GM23338 (cell line): ENCODE measurements around the gene RAD18.

Experiments
- CREB1 ChIP-seq: fragments of 250-450 bp; sonication (Bioruptor Pico); IDR thresholded peaks from 2 replicates; pipeline ENCODE4 v1.5.0; 2020; ENCODE audit warnings: low read depth, mild to moderate bottlenecking, moderate library complexity
- EZH2 ChIP-seq: fragments of 200-600 bp; sonication (generic); IDR thresholded peaks from one replicate; pipeline ENCODE4 v1.8.0; 2017; ENCODE audit warnings: antibody characterized with exemption, mild to moderate bottlenecking, low read depth; ENCODE audit not compliant: unreplicated experiment
- EZH2phosphoT487 ChIP-seq: fragments of 200-600 bp; sonication (generic); IDR thresholded peaks from one replicate; pipeline ENCODE4 v1.8.1; 2018; ENCODE audit warnings: antibody characterized with exemption; ENCODE audit not compliant: unreplicated experiment
- JUNB ChIP-seq: IDR thresholded peaks from one replicate; pipeline ENCODE4 v1.6.1; 2016; ENCODE audit warnings: antibody characterized with exemption; ENCODE audit not compliant: unreplicated experiment
- POLR2AphosphoS5 ChIP-seq: IDR thresholded peaks from 2 replicates; pipeline ENCODE4 v1.6.1; 2016; ENCODE audit warnings: antibody characterized with exemption, low read depth
- ZNF114 ChIP-seq: fragments of 250-450 bp; sonication (Bioruptor Pico); IDR thresholded peaks from 2 replicates; pipeline ENCODE4 v1.5.0; 2020; ENCODE audit warnings: mild to moderate bottlenecking, moderate library complexity
- ZNF331 ChIP-seq: fragments of 250-450 bp; sonication (Bioruptor Pico); IDR thresholded peaks from 2 replicates; pipeline ENCODE4 v1.5.0; 2020; ENCODE audit warnings: low read depth, mild to moderate bottlenecking, moderate library complexity
- TF ChIP-seq, protein P1 (sequence below), 2 experiments: fragments of 200-600 bp in 1 of 2; sonication (generic) in 1 of 2; conservative IDR thresholded peaks; 2 replicates each; pipeline versions ENCODE4 v1.5.1 to v1.6.1; 2016 to 2017; ENCODE audit warnings: antibody characterized with exemption in 2 of 2, low read depth in 2 of 2, mild to moderate bottlenecking in 2 of 2, moderate library complexity in 1 of 2
- TF ChIP-seq, protein P2 (sequence below): IDR thresholded peaks from 2 replicates; pipeline ENCODE4 v1.6.1; 2016; ENCODE audit warnings: antibody characterized with exemption
- TF ChIP-seq, protein P3 (sequence below): IDR thresholded peaks from one replicate; pipeline ENCODE4 v1.6.1; 2018; ENCODE audit warnings: antibody characterized with exemption; ENCODE audit not compliant: unreplicated experiment
- TF ChIP-seq, protein P4 (sequence below): fragments of 250-450 bp; sonication (Bioruptor Pico); IDR thresholded peaks from 2 replicates; pipeline ENCODE4 v1.5.0; 2020; ENCODE audit warnings: mild to moderate bottlenecking, moderate library complexity

DNA sequence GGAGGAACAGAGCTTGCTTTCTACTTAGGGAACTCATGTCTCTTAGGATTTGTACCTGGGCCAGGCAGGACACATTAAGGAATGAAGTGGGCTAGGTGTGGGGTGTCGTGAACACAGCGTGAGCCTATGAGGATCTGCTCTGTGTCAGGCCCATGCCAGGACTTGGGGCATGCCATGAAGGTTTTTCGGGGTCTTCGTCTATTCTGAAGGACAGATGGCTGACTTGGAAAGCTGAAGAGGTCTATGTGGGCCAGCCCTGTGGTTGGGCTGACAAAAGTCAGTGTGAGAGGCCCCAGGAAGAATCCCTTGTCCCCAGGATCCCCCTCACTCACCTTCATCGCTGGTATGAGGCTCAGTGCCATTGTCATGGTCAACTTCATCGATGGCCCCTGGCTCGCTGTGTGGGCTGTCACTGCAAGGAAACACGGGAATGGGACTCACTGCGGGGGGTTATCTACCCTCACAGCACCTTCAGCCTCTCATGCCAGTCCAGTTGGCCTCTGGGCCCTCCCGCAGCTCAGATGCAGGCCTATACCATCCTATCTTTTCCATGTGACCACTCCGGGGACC is 46.8 kb upstream of the RAD18 start:
- TF ChIP-seq, protein P1, sequence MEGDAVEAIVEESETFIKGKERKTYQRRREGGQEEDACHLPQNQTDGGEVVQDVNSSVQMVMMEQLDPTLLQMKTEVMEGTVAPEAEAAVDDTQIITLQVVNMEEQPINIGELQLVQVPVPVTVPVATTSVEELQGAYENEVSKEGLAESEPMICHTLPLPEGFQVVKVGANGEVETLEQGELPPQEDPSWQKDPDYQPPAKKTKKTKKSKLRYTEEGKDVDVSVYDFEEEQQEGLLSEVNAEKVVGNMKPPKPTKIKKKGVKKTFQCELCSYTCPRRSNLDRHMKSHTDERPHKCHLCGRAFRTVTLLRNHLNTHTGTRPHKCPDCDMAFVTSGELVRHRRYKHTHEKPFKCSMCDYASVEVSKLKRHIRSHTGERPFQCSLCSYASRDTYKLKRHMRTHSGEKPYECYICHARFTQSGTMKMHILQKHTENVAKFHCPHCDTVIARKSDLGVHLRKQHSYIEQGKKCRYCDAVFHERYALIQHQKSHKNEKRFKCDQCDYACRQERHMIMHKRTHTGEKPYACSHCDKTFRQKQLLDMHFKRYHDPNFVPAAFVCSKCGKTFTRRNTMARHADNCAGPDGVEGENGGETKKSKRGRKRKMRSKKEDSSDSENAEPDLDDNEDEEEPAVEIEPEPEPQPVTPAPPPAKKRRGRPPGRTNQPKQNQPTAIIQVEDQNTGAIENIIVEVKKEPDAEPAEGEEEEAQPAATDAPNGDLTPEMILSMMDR (conservative IDR thresholded peaks at IDR 0.05; ENCODE audit: low read depth in 2 of 2), result no peak
- TF ChIP-seq EZH2 (no peak), POLR2AphosphoS5 (no peak), JUNB (no peak), CREB1 (CRISPR knock-in tag) (no peak), EZH2phosphoT487 (no peak), ZNF114 (CRISPR knock-in tag) (no peak), ZNF331 (CRISPR knock-in tag) (no peak)
- TF ChIP-seq, protein P2, sequence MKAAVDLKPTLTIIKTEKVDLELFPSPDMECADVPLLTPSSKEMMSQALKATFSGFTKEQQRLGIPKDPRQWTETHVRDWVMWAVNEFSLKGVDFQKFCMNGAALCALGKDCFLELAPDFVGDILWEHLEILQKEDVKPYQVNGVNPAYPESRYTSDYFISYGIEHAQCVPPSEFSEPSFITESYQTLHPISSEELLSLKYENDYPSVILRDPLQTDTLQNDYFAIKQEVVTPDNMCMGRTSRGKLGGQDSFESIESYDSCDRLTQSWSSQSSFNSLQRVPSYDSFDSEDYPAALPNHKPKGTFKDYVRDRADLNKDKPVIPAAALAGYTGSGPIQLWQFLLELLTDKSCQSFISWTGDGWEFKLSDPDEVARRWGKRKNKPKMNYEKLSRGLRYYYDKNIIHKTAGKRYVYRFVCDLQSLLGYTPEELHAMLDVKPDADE, result no peak
- TF ChIP-seq, protein P3, sequence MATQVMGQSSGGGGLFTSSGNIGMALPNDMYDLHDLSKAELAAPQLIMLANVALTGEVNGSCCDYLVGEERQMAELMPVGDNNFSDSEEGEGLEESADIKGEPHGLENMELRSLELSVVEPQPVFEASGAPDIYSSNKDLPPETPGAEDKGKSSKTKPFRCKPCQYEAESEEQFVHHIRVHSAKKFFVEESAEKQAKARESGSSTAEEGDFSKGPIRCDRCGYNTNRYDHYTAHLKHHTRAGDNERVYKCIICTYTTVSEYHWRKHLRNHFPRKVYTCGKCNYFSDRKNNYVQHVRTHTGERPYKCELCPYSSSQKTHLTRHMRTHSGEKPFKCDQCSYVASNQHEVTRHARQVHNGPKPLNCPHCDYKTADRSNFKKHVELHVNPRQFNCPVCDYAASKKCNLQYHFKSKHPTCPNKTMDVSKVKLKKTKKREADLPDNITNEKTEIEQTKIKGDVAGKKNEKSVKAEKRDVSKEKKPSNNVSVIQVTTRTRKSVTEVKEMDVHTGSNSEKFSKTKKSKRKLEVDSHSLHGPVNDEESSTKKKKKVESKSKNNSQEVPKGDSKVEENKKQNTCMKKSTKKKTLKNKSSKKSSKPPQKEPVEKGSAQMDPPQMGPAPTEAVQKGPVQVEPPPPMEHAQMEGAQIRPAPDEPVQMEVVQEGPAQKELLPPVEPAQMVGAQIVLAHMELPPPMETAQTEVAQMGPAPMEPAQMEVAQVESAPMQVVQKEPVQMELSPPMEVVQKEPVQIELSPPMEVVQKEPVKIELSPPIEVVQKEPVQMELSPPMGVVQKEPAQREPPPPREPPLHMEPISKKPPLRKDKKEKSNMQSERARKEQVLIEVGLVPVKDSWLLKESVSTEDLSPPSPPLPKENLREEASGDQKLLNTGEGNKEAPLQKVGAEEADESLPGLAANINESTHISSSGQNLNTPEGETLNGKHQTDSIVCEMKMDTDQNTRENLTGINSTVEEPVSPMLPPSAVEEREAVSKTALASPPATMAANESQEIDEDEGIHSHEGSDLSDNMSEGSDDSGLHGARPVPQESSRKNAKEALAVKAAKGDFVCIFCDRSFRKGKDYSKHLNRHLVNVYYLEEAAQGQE, result no peak
- TF ChIP-seq, protein P4, sequence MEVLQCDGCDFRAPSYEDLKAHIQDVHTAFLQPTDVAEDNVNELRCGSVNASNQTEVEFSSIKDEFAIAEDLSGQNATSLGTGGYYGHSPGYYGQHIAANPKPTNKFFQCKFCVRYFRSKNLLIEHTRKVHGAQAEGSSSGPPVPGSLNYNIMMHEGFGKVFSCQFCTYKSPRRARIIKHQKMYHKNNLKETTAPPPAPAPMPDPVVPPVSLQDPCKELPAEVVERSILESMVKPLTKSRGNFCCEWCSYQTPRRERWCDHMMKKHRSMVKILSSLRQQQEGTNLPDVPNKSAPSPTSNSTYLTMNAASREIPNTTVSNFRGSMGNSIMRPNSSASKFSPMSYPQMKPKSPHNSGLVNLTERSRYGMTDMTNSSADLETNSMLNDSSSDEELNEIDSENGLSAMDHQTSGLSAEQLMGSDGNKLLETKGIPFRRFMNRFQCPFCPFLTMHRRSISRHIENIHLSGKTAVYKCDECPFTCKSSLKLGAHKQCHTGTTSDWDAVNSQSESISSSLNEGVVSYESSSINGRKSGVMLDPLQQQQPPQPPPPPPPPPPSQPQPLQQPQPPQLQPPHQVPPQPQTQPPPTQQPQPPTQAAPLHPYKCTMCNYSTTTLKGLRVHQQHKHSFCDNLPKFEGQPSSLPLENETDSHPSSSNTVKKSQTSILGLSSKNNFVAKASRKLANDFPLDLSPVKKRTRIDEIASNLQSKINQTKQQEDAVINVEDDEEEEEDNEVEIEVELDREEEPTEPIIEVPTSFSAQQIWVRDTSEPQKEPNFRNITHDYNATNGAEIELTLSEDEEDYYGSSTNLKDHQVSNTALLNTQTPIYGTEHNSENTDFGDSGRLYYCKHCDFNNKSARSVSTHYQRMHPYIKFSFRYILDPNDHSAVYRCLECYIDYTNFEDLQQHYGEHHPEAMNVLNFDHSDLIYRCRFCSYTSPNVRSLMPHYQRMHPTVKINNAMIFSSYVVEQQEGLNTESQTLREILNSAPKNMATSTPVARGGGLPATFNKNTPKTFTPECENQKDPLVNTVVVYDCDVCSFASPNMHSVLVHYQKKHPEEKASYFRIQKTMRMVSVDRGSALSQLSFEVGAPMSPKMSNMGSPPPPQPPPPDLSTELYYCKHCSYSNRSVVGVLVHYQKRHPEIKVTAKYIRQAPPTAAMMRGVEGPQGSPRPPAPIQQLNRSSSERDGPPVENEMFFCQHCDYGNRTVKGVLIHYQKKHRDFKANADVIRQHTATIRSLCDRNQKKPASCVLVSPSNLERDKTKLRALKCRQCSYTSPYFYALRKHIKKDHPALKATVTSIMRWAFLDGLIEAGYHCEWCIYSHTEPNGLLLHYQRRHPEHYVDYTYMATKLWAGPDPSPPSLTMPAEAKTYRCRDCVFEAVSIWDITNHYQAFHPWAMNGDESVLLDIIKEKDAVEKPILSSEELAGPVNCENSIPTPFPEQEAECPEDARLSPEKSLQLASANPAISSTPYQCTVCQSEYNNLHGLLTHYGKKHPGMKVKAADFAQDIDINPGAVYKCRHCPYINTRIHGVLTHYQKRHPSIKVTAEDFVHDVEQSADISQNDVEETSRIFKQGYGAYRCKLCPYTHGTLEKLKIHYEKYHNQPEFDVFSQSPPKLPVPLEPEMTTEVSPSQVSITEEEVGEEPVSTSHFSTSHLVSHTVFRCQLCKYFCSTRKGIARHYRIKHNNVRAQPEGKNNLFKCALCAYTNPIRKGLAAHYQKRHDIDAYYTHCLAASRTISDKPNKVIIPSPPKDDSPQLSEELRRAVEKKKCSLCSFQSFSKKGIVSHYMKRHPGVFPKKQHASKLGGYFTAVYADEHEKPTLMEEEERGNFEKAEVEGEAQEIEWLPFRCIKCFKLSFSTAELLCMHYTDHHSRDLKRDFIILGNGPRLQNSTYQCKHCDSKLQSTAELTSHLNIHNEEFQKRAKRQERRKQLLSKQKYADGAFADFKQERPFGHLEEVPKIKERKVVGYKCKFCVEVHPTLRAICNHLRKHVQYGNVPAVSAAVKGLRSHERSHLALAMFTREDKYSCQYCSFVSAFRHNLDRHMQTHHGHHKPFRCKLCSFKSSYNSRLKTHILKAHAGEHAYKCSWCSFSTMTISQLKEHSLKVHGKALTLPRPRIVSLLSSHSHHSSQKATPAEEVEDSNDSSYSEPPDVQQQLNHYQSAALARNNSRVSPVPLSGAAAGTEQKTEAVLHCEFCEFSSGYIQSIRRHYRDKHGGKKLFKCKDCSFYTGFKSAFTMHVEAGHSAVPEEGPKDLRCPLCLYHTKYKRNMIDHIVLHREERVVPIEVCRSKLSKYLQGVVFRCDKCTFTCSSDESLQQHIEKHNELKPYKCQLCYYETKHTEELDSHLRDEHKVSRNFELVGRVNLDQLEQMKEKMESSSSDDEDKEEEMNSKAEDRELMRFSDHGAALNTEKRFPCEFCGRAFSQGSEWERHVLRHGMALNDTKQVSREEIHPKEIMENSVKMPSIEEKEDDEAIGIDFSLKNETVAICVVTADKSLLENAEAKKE, result no peak
